GM21576 (cell line): ENCODE data around the gene ARMC5.
"Not testable (repeated sequence)": the region's sequence is repeated elsewhere in the genome, so short reads cannot be mapped to it uniquely, and the experiment has no call there.

Experiments used
- ATAC-seq: cut with Tn5 transposase; IDR thresholded peaks from one replicate; pipeline ENCODE4 v1.9.1; 2021; ENCODE audit warnings: mild to moderate bottlenecking, moderate library complexity; ENCODE audit not compliant: unreplicated experiment

The ARMC5 gene

DNA sequence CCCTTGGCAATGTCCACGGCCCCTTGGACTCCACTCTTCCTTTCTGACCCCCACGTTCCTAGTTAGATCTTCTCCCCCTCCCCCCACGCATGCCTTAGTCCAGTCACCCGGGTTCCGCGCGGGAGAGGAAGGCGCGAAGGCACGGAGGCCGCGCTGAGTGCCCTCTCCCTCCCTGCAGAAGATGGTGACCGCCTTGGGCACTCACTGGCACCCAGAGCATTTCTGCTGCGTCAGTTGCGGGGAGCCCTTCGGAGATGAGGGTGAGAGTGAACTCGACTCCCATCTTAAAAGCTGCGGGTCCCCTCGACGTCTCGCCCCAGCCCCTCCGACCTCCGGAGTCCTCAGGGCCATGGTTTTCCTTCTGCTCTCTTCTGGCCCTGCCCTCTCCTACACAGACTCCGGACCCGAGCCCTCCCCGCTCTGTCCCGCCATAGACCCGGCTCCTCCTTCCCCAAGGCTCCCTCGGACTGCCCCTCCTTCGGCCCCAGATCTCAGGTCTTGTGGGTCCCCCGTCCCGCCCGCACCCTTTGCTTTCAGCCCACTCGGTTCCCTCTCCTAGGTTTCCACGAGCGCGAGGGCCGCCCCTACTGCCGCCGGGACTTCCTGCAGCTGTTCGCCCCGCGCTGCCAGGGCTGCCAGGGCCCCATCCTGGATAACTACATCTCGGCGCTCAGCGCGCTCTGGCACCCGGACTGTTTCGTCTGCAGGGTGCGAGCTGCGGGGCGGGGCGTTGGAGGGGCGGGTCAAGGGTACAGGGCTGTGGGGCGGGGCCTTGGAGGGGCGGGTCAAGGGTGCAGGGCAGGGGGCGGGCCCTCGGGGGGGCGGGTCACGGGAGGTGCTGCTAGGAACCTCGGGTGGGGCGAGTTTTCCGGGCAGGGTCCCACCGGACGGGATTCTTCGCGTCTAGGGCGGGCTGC, 17.3 kb downstream of the ARMC5 start:
- ATAC-seq: peak; percentile 67

DNA sequence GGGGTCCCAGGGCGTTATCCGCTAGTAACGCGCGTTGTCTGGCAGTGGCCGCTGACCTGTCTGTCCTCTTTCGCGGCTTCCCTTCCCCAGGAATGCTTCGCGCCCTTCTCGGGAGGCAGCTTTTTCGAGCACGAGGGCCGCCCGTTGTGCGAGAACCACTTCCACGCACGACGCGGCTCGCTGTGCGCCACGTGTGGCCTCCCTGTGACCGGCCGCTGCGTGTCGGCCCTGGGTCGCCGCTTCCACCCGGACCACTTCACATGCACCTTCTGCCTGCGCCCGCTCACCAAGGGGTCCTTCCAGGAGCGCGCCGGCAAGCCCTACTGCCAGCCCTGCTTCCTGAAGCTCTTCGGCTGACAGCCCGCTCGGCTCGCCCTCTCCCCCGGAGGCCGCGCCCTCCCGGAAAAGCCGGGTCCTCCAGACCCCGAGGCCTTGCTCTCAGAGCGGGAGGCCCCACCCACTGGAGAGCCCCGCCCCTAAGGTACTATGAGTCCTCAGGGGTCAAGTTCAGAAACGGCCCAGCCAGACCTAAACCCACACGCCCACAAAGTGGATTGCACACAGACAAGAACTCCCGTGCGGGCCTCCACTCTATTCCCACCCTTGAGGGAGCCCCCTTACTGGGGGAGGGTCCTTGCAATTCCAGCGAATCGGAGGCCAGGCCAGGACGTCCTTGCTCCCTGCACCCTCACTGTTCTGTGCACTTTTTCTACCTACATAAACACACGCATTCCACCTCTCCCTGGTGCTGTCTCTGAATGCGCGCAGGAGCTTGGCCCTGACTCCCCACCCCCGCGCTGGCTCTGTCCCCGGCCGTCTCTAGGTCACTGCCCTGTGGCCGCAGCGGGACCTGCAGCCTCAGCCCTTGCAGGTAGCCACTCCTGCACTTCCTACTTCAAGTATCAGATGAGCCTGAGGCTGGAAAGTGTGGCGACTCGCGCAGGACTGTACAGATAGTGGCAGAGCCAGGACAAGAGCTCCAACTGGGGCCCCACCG, 18.2 kb downstream of the ARMC5 start:
- ATAC-seq: peak; percentile 27

DNA sequence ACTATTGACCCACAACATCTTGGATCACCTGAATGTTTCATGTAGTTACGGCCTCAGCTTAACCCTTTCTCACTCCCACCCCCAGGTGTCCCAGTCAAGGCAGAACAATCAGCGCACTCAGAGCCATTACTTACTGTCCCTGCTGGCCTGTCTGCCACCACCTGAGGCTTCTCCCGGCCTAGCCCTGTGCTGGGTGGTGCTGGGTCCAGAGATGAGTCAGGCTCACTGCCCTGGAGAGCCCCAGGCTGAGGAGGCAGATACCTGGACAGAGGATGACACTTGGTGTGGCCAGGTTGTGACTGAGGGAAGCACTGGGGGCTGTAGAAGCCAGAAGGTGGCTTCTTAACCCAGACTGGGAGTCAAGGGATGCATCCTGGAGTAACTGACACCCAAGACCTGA, 19.7 kb downstream of the ARMC5 start:
- ATAC-seq: no peak

DNA sequence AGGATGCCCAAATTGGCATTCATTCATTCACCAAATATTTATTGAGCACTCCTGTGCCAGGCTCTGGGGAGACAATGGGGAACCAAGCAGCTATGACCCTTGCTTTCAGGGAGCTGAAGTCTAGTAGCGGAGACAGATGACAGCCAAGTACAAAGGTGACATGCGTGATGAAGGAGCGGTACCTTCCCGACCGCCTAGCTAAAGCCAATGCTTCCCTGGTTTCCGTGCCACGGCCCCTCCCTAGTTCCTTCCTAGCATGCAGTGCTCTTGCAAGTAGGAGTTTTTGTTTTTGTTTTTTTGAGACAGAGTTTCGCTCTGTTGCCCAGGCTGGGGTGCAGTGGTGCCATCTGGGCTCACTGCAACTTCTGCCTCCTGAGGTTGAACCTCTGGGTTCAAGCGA, 20.4 kb downstream of the ARMC5 start:
- no peak for ATAC-seq

DNA sequence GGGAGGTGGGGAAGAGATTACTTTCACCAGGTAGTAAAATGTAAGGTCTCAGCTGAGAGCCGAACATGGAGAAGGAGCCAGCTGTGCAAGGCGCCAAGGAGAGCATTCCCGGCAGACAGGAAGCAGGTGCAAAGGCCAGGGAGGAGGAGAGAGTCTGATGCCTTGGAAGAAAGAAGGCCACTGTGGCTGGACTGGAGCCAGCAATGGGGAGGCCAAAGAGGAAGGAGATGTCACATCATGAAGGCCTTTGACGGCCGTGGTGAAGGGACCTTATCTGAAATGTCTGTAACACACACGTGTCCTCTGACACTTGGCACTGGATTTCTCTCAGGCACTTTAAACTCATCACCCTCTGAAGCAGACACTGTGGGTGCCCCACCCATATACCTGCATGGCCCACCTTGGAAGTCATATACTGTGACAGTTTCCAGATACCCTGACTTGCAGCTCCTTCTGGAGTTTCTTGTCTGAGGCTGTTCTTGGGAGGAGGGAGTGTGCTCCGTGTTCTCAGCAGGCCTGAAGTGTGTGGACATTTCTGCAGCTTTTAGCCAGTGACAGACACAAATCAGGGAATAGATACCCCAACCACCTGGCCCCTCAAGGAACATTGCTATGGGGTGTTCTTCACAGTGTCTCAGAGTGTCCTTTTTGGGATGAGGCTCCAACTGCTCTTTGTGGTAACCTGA, 21.7 kb downstream of the ARMC5 start:
- ATAC-seq: no peak

- no peak for ATAC-seq
These were observed 23.8 kb downstream of the ARMC5 start, which contains the start of gene SLC5A2 for GRCh38 chr16:31483081-31483480. TSS of gene SLC5A2 (plus strand) at chr16:31483123. CDS start at chr16:31483137, 14 bp downstream.

DNA sequence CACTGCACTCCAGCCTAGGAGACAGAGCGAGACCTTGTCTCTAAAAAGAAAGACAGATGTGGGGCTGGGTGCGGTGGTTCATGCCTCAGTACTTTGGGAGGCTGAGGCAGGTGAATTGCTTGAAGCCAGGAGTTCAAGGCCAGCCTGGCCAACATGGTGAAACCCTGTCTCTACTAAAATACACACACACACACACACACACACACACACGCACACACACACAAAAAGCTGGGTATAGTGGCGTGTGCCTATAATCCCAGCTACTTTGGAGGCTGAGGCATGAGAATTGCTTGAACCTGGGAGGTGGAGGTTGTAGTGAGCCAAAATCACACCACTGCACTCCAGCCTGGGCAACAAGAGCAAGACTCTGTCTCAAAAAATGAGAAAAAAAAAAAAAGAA, 24.7 kb downstream of the ARMC5 start:
- ATAC-seq: not testable (repeated sequence)

DNA sequence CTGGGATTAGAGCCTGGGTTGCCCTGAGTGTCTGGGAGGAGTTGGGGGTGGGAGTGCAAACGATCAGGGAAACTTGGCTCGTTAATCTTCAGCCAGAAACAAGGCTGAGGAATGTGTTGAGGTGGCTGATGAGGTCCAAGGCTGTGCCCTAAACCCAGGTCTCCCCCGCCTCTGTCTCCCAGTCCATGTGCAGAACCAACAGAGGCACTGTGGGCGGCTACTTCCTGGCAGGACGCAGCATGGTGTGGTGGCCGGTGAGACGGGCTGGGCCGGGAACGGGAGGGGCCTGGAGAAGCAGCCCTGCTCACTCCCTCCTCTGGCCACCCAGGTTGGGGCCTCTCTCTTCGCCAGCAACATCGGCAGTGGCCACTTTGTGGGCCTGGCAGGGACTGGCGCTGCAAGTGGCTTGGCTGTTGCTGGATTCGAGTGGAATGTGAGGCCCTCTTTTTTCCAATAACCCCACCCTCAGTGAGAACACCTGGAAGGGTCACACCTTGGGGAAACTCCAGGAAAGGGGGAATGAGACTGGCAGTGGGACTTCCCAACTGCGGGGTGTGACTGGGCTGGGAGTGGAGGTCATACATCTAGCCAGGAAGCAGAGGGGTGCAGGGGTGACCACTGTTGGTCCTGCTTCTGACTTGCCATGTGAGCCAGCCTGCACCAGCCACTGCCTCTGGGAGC, 25.3 kb downstream of the ARMC5 start:
- no peak for ATAC-seq

DNA sequence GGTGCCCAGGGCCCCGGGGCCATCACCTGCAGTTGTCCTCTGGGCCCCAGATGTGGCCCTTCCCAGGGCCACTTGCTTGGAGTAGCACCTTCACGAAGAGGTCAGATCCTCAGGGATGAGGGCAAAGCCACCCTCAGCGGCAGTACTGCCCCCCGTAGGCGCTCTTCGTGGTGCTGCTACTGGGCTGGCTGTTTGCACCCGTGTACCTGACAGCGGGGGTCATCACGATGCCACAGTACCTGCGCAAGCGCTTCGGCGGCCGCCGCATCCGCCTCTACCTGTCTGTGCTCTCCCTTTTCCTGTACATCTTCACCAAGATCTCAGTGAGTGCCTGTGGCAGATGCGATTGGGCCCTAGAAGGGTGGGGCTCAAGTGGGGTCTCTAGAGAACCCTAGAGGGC, 26.3 kb downstream of the ARMC5 start:
- ATAC-seq: no peak

DNA sequence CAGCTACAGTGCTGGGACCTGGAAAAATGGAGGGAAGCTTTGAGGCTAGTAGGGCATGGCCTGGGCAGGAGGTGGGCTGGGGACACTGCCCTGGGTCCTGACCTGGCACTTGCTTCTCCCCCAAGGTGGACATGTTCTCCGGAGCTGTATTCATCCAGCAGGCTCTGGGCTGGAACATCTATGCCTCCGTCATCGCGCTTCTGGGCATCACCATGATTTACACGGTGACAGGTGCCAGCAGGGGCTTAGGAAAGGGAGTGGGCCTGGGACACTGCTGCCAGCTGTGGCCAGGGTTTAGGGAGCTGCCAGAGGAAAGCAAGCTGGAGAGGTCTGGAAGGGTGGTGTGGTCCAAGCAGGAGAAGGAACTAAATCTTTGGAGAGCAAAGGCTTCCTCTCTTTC, 26.7 kb downstream of the ARMC5 start:
- no peak for ATAC-seq

- no peak for ATAC-seq
These were observed 27.9 kb downstream of the ARMC5 start for GRCh38 chr16:31487071-31487719.

DNA sequence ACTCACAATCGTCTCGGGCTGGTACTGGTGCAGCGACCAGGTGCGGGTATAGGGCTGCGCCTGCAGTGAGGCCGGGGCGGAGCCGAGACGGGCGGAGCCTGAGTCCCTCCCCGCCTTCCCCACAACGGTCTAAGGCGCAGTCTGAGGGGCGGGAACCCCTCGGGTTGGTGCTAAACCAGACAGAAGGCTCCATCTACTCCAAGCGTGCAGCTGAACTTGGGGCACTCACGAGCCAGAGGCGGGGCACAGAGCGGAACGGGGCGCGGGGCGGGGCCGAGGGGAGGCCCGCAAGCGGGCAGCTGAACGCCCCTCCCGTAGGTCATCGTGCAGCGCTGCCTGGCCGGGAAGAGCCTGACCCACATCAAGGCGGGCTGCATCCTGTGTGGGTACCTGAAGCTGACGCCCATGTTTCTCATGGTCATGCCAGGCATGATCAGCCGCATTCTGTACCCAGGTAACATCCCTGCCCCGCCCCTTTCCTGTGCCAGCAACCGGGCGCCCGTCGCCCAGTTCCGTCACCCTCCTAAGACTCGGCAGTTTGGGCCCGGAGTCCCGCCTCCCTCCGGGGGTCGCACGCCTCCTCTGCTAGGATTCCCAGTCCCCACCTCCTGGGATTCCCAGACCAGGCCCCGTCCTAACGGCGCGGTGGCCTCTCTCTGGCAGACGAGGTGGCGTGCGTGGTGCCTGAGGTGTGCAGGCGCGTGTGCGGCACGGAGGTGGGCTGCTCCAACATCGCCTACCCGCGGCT, 28.6 kb downstream of the ARMC5 start:
- ATAC-seq: no peak

DNA sequence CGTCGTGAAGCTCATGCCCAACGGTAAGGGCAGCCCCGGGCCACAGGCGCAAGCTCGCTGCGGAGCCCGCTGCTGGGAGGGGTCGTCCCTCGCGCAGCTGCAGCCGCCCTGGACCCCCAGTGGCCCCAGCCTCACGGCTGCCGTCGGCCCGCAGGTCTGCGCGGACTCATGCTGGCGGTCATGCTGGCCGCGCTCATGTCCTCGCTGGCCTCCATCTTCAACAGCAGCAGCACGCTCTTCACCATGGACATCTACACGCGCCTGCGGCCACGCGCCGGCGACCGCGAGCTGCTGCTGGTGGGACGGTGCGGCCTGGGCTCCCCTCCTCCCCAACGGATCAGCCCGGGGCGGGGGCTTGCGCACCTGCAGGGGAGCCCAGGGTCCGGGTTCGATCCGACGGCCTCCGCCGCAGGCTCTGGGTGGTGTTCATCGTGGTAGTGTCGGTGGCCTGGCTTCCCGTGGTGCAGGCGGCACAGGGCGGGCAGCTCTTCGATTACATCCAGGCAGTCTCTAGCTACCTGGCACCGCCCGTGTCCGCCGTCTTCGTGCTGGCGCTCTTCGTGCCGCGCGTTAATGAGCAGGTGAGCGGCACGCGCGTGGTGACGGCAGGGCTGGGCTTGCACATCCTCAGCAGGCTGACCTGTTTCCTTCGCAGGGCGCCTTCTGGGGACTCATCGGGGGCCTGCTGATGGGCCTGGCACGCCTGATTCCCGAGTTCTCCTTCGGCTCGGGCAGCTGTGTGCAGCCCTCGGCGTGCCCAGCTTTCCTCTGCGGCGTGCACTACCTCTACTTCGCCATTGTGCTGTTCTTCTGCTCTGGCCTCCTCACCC, 29.4 kb downstream of the ARMC5 start:
- no peak for ATAC-seq

GRCh38 chr16:31489298-31489564, 29.9 kb downstream of the ARMC5 start:
- no peak for ATAC-seq

DNA sequence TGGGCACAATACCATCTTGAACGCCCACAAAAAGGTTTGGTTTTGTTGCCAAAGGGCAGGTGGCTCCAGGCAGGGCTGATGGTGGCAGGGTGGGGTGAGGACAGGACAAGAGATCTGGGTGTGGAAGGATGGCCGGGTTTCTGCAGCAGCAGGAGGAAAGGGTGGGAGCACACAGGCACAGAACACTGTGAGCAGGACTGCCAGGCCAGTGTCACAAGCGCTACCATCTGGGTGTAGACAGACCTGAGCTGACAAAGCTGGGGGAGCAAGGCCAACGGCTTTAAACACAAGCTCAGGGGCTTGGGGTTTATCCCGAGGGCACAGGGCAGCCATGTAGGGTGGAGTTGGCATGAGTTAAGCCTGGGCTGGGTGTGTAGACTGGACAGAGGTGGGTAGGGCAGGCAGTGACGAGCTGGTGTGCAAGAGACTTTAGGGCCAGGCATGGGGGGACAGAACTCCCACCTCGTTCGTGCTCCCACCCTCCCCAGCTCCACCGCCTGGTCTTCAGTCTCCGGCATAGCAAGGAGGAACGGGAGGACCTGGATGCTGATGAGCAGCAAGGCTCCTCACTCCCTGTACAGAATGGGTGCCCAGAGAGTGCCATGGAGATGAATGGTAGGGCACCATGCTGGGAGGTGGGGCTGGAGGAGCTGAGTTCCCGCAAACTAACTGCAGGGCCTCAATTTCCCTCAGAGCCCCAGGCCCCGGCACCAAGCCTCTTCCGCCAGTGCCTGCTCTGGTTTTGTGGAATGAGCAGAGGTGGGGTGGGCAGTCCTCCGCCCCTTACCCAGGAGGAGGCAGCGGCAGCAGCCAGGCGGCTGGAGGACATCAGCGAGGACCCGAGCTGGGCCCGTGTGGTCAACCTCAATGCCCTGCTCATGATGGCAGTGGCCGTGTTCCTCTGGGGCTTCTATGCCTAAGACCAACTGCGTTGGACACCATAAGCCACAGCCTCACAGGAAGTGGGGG, 30.6 kb downstream of the ARMC5 start:
- no peak for ATAC-seq

DNA sequence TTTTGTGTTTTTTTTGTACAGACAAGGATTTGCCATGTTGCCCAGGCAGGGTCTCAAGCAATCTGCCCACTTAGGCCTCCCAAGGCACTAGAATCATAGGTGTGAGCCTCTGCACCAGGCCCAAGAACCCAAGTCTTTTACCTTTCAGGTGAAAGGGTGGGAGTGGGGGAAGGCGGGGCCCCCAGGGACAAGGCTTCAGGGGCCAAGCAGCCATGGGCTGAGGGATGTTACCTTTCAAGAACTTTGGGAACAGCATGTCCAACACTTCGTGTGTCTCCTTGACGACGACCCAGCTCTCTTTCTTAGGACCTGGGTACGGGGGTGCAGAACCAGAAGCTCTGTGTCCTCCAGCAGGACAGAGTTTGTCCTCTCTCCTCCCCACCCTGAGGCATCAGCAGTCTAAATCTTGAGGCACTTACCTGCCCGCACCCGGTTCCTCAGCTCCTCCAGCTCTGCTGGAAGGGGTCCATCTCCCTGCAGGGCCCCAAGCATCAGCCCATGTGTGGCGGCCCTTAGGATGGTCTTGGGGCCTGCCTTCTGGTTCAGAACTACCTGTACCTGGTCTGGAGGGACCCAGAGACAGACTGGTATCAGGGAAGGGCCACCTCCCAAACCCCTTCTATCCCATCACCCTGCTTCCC, 32.6 kb downstream of the ARMC5 start:
- ATAC-seq: no peak
